Measurements from ENCODE around the gene ASCC3. TPM values are rescaled to one million over a fixed set of nuclear protein-coding genes. Genes with fewer than 3 reads are reported as not detected.
"Not testable (repeated sequence)": the region's sequence is repeated elsewhere in the genome, so short reads cannot be mapped to it uniquely, and the experiment has no call there.

The ASCC3 gene
- total RNA-seq, 4 donors from 2014 or later = 20.5 to 33.9 (median 26.9) TPM

DNA sequence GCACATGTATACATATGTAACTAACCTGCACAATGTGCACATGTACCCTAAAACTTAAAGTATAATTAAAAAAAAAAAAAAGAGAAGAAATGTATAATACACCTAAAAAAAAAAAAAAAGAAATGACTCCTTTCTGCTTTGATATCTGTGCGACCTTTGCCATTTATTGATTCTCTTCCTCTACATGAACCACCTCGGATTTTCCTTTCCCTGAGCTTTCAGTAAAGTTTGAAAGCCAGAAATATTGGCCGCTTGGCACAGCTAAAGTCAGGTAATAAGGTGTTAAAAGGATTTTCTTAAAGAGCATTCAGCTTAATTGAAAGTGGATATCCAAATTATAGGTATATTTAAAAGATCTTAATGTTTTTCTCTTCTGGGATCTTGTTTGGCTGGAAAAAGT is 12.6 kb upstream of the ASCC3 start:
- 98 to 99% methylated on average over 3 of the region's 3 CpGs for WGBS, 2 donors
- Histone ChIP-seq H3K4me3 (no peak overlapping the region), H3K27ac (no peak overlapping the region), H3K9me3 (no peaks in the 10 kb centered on the region), H3K27me3 (no peaks in the 10 kb centered on the region), H3K36me3 (no peaks in the 10 kb centered on the region), H3K4me1 (no peaks in the 10 kb centered on the region)
- TF ChIP-seq EP300 (IDR thresholded peaks at IDR 0.05) = no peak
- no peak for TF ChIP-seq POLR2A (IDR thresholded peaks at IDR 0.05)
- TF ChIP-seq, protein P1, sequence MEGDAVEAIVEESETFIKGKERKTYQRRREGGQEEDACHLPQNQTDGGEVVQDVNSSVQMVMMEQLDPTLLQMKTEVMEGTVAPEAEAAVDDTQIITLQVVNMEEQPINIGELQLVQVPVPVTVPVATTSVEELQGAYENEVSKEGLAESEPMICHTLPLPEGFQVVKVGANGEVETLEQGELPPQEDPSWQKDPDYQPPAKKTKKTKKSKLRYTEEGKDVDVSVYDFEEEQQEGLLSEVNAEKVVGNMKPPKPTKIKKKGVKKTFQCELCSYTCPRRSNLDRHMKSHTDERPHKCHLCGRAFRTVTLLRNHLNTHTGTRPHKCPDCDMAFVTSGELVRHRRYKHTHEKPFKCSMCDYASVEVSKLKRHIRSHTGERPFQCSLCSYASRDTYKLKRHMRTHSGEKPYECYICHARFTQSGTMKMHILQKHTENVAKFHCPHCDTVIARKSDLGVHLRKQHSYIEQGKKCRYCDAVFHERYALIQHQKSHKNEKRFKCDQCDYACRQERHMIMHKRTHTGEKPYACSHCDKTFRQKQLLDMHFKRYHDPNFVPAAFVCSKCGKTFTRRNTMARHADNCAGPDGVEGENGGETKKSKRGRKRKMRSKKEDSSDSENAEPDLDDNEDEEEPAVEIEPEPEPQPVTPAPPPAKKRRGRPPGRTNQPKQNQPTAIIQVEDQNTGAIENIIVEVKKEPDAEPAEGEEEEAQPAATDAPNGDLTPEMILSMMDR (IDR thresholded peaks at IDR 0.05) = no peak
- DNase-seq (ENCODE audit: low spot score in 2 of 2) = no peak

DNA sequence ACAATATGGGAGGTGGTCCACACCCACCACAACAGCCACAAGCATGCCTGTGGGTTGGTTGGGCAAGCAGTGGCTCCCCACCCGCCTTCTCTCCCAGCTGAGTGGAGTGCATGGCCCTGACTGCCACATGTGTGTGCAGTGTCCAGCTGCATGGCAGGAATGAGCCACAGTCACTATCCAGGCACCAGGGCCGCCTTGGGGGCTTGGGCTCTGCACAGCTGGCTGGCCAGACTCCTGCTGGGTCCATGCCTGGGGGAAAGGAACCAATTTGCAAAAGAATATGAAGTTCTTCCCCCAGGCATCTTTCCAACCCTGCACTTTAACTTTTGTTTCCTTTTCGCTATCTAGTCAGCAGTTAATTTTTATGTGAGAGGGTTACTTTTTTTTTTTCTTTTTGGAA is 11.6 kb upstream of the ASCC3 start:
- 68 to 72% methylated on average over 3 of the region's 3 CpGs for WGBS, 2 donors

DNA sequence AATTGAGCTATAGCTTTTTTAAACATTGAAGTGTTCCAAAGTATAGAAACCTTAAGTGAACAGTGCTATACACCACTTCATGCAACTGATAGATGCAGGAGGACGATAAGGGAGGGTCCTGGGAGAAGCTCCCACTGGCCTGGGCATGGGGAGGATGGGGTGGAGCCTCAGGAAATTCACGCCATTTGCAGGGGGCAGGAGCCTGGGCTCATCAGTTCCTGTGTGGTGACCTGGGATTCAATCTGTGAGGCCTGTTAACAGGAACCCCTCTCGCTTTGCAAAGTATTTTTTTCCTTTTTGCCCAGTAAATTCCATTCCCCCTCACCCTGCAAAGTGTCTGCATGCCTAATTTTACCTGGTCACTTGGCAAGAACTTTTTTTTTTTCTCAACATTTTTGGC is 11.0 kb upstream of the ASCC3 start:
- H3K9me3 ChIP-seq = no peaks in the 10 kb centered on the region
- H3K27ac ChIP-seq = no peak overlapping the region
- no peaks in the 10 kb centered on the region for H3K4me1 ChIP-seq
- no peak overlapping the region for H3K4me3 ChIP-seq
- no peaks in the 10 kb centered on the region for H3K27me3 ChIP-seq
- TF ChIP-seq, protein P1 (IDR thresholded peaks at IDR 0.05) = no peak
- TF ChIP-seq EP300 (IDR thresholded peaks at IDR 0.05) (no peak), POLR2A (IDR thresholded peaks at IDR 0.05) (no peak)
- no peaks in the 10 kb centered on the region for H3K36me3 ChIP-seq
- 73 to 74% methylated on average over 3 of the region's 3 CpGs for WGBS, 2 donors
- no peak for DNase-seq (ENCODE audit: low spot score in 2 of 2)

More for the DNA sequence above, 11.6 kb upstream of the ASCC3 start:
- no peaks in the 10 kb centered on the region for H3K4me1 ChIP-seq
- no peak overlapping the region for H3K27ac ChIP-seq
- no peaks in the 10 kb centered on the region for H3K27me3 ChIP-seq
- H3K36me3 ChIP-seq = no peaks in the 10 kb centered on the region
- H3K9me3 ChIP-seq = no peaks in the 10 kb centered on the region
- H3K4me3 ChIP-seq = no peak overlapping the region
- TF ChIP-seq POLR2A (IDR thresholded peaks at IDR 0.05) (no peak), EP300 (IDR thresholded peaks at IDR 0.05) (no peak)
- TF ChIP-seq, protein P1 (IDR thresholded peaks at IDR 0.05) = no peak
- DNase-seq (ENCODE audit: low spot score in 2 of 2) = no peak

DNA sequence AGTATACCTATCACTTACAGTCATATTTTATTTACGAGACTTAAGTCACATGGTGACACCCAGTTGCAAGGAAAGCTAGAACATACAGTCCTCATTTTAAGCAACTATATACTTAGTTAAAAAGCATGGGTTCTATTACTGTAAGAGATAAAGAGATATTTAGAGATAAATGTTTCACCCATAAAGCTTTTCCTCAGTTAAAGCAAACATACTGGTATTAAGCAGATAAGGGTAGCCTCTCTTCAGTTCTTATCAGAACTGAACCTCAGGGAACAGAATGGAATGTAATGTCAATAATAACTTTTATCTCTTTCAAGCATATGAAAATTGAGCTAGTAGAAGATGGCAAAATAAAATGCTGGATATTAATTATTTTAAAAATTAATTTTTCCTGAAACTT is 9.9 kb upstream of the ASCC3 start:
- WGBS, 2 donors = 82 to 88% methylated on average over 1 of the region's 1 CpG
- no peak overlapping the region for H3K4me3 ChIP-seq

DNA sequence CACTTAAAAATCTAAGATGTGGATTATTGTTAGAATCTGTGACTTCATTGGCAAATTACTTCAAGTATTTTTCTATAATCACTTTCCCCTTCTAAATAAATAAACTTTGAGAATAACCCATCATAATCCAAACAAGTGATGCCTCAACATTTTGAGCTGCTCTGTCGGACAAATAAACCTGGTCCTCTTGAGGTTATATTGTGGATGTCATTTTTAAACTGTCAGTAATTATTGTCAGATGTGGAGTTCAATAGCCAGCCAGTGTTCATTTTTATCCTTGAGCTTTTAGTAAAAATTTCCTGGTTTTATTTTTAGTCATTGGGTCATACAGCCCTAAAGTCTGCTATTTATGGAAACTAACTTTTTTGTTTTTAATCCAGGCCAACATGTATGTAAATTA is 9.5 kb upstream of the ASCC3 start:
- H3K27ac ChIP-seq; H3K9me3 ChIP-seq; H3K4me1 ChIP-seq; H3K27me3 ChIP-seq; DNase-seq (ENCODE audit: low spot score in 2 of 2); H3K4me3 ChIP-seq; H3K36me3 ChIP-seq: not testable (repeated sequence)
- WGBS, 2 donors = 52 to 55% methylated on average over 1 of the region's 1 CpG

More for the DNA sequence above, 9.9 kb upstream of the ASCC3 start:
- Histone ChIP-seq H3K36me3 (no peaks in the 10 kb centered on the region), H3K27me3 (no peaks in the 10 kb centered on the region), H3K4me1 (no peaks in the 10 kb centered on the region), H3K27ac (no peak overlapping the region), H3K9me3 (no peaks in the 10 kb centered on the region)
- no peak for TF ChIP-seq EP300 (IDR thresholded peaks at IDR 0.05)
- TF ChIP-seq, protein P1 (IDR thresholded peaks at IDR 0.05) = no peak
- no peak for TF ChIP-seq POLR2A (IDR thresholded peaks at IDR 0.05)
- DNase-seq (ENCODE audit: low spot score in 2 of 2) = no peak

DNA sequence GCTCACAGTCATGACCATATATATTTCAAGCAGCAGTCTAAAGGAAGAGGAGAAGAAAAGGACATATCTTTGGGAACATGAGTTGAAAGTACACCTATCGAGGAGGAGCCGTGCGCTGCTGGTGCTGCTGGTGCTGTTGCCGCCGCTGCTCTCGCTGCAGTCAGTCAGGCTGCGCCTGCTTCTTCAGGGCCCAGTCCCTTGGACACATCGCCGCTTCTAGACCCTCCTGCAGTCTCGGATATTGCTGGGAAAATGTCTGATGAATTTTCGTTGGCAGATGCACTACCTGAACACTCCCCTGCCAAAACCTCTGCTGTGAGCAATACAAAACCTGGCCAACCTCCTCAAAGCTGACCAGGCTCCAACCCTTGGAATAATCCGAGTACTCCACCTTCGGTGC is 8.2 kb upstream of the ASCC3 start:
- H3K4me1 ChIP-seq = no peaks in the 10 kb centered on the region
- H3K4me3 ChIP-seq = no peak overlapping the region
- H3K27me3 ChIP-seq = no peaks in the 10 kb centered on the region
- no peak for DNase-seq (ENCODE audit: low spot score in 2 of 2)
- no peaks in the 10 kb centered on the region for H3K36me3 ChIP-seq
- no peak overlapping the region for H3K27ac ChIP-seq
- 83 to 92% methylated on average over 13 of the region's 13 CpGs for WGBS, 2 donors
- no peak for TF ChIP-seq POLR2A (IDR thresholded peaks at IDR 0.05)
- no peak for TF ChIP-seq EP300 (IDR thresholded peaks at IDR 0.05)
- TF ChIP-seq, protein P1 (IDR thresholded peaks at IDR 0.05) = no peak
- no peaks in the 10 kb centered on the region for H3K9me3 ChIP-seq

Data from tibial nerve (tissue), 4 donors.